Ovary (tissue), 9 donors: ENCODE measurements around the gene GTPBP3. TPM values are rescaled to one million over a fixed set of nuclear protein-coding genes. Genes with fewer than 3 reads are reported as not detected.

Experiments used
- DNase-seq, 5 donors: peaks; one replicate each; pipeline ENCODE4 v3.0.0-alpha.2; 2019 to 2020
- H3K27ac ChIP-seq, 2 donors: fragments of 200-600 bp; one replicate each; pipeline versions ENCODE4 v1.5.1 to v1.8.0; 2019 to 2022
- H3K27me3 ChIP-seq: fragments of 200-600 bp; one replicate; pipeline ENCODE4 v1.8.0; 2022
- H3K36me3 ChIP-seq: fragments of 200-600 bp; sonication (generic); one replicate; pipeline ENCODE4 v1.5.1; 2019
- H3K4me1 ChIP-seq: one replicate; pipeline ENCODE4 v1.8.1; 2013; ENCODE audit warnings: mild to moderate bottlenecking, moderate library complexity; ENCODE audit not compliant: insufficient read depth
- H3K4me3 ChIP-seq: fragments of 200-600 bp; sonication (generic); one replicate; pipeline ENCODE4 v1.5.1; 2017
- H3K9me3 ChIP-seq, 2 donors: fragments of 200-600 bp in 1 of 2; sonication (generic) in 1 of 2; one replicate each; pipeline versions ENCODE4 v1.5.1 to v1.8.1; 2013 to 2019; ENCODE audit warnings: mild to moderate bottlenecking in 1 of 2, moderate library complexity in 1 of 2
- CTCF ChIP-seq, 3 donors: fragments of 450-650 bp in 2 of 3; fragments of 200-600 bp in 1 of 3; IDR thresholded peaks; one replicate each; pipeline versions ENCODE4 v1.5.1 to v1.8.0; 2016 to 2022; ENCODE audit warnings: antibody characterized with exemption in 3 of 3, mild to moderate bottlenecking in 1 of 3
- EP300 ChIP-seq: sonication (generic); formaldehyde crosslinking; IDR thresholded peaks from one replicate; pipeline ENCODE4 v1.6.1; 2017; ENCODE audit warnings: antibody characterized with exemption
- POLR2A ChIP-seq: fragments of 450-650 bp; IDR thresholded peaks from one replicate; pipeline ENCODE4 v1.6.1; 2017; ENCODE audit warnings: antibody characterized with exemption, mild to moderate bottlenecking, moderate library complexity
- WGBS, 3 donors: extraction: QIAGEN DNeasy Blood & Tissue Kit in 1 of 3; methylation state at CpG; one replicate each; pipeline versions ENCODE4 v1.1.5 to v1.1.7; 2013 to 2017; 5-methylcytosine and 5-hydroxymethylcytosine counted together
- intact Hi-C, 4 donors: fragments of 100-400 bp; cut with DNase I; formaldehyde crosslinking; loops; one replicate each; pipeline versions ENCODE4 v1.11.0 to v1.15.1; 2022 to 2023
- polyA plus RNA-seq, 2 donors: library from polyadenylated mRNA; stranded (reverse); fragments of 200-250 nt in 1 of 2; fragments of 350-450 nt in 1 of 2; fragmentation: Illumina TruSeq in 1 of 2; extraction: RNeasy Lipid Tissue Mini Kit (QIAGEN cat#74804) in 1 of 2; gene quantifications; one replicate each; pipeline ENCODE4 v1.2.3, GENCODE V29; 2013 to 2014
- total RNA-seq, 7 donors: library from RNA; depleted of rRNA in 2 of 7; stranded (reverse); fragments of >200 nt in 2 of 7; fragmentation: NEBNext Ultra II Directional in 3 of 7; extraction: Animal tissue kit (Norgen Biotek cat#: 25700) in 3 of 7; gene quantifications; one replicate each; pipeline versions ENCODE4 v1.1.0 to v1.2.4, GENCODE V29; 2016 to 2023
- donor health status: DM: no; HTN: no; CAD: no; lungs with moderate emphysema.
- donor health status: DM: no; HTN: no; CAD: no.
- donor health status: Bipolar disorder and iron deficiency.
- donor health status: DM: yes; HTN: yes; CAD: no.
- donor health status: DM: no; HTN: no; CAD: no.
- donor health status: DM: yes; HTN: yes; CAD: no.

Gene GTPBP3
- total and polyA plus RNA-seq, 9 donors: 4.5 to 22.9 (median 16.9) TPM

GRCh38 chr19:17329366-17330261 is 7.7 kb upstream of the GTPBP3 start:
- DNase-seq: no peak
- Histone ChIP-seq H3K27ac (no peak overlapping the region), H3K9me3 (no peaks in the 10 kb centered on the region), H3K36me3 (no peaks in the 10 kb centered on the region), H3K4me3 (no peak overlapping the region), H3K4me1 (peaks cover 4% of the 10 kb centered on the region), H3K27me3 (no peaks in the 10 kb centered on the region)
- no peak for TF ChIP-seq POLR2A
- TF ChIP-seq EP300: no peak
- TF ChIP-seq CTCF (IDR thresholded peaks at IDR 0.05): no peak
- intact Hi-C loops: no loop called here
- WGBS, 3 donors: 66 to 75% (median 73%) methylated on average over 47 to 51 of the region's 51 CpGs

DNA sequence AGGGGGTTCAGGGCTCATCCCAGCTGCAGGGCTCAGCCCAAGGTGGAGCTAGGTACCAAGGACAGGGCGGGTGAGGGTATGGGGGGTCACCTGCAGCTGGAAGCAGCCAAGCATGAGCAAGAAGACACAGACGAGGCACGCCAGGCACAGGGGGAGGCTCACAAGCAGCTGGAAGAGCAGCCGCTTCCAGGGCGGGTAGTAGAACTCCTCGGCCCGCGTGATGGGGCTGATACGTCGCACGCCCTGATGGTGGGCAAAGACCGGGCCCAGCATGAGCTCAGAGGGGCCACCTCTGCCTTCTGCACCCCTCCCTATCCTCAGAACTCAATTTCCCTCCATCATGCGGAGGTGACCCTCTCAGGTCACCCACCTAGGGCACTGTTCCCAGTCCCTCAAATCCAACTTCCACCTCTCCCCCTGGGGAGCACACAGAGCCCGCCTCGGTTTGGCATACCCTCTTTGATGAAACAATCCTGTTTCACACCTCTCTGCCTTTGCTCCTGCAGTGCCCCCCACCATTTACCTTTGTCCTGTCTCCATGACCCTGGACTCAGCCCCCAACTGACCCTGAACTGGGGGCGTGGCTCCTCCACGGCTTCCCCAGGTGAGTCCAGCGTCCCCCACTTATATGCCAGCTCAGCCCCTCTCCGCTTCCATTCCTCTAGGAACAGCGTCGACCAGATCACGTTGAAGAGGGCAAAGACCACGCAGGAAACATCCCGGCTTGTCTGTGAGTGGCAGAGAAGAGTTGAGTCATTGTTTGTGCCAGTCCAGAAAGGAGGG is 6.9 kb upstream of the GTPBP3 start:
- no peaks in the 10 kb centered on the region for H3K36me3 ChIP-seq
- H3K27ac ChIP-seq: no peak overlapping the region
- DNase-seq: no peak
- 89 to 93% (median 92%) methylated on average over 24 of the region's 24 CpGs for WGBS, 3 donors
- TF ChIP-seq POLR2A (no peak), CTCF (IDR thresholded peaks at IDR 0.05) (no peak), EP300 (no peak)
- H3K9me3 ChIP-seq: no peaks in the 10 kb centered on the region
- H3K27me3 ChIP-seq: no peaks in the 10 kb centered on the region
- no peak overlapping the region for H3K4me3 ChIP-seq
- H3K4me1 ChIP-seq: peaks cover 7% of the 10 kb centered on the region
- intact Hi-C loops: no loop called here

- Histone ChIP-seq H3K27me3 (no peaks in the 10 kb centered on the region), H3K4me1 (peaks cover 7% of the 10 kb centered on the region), H3K9me3 (no peaks in the 10 kb centered on the region), H3K36me3 (no peaks in the 10 kb centered on the region), H3K27ac (no peak overlapping the region), H3K4me3 (no peak overlapping the region)
- WGBS, 3 donors: 81 to 87% (median 86%) methylated on average over 13 of the region's 13 CpGs
- intact Hi-C loops: no loop called here
- TF ChIP-seq CTCF (IDR thresholded peaks at IDR 0.05): no peak
- no peak for TF ChIP-seq EP300
- no peak for TF ChIP-seq POLR2A
- DNase-seq: no peak
Observed at GRCh38 chr19:17331045-17331558, 6.3 kb upstream of the GTPBP3 start.

GRCh38 chr19:17332360-17332676 is 5.0 kb upstream of the GTPBP3 start:
- H3K9me3 ChIP-seq: no peaks in the 10 kb centered on the region
- no peak overlapping the region for H3K27ac ChIP-seq
- peaks cover 7% of the 10 kb centered on the region for H3K4me1 ChIP-seq
- DNase-seq: no peak
- intact Hi-C loops: no loop called here
- TF ChIP-seq POLR2A: no peak
- no peak for TF ChIP-seq CTCF (IDR thresholded peaks at IDR 0.05)
- no peak for TF ChIP-seq EP300
- H3K36me3 ChIP-seq: no peaks in the 10 kb centered on the region
- no peaks in the 10 kb centered on the region for H3K27me3 ChIP-seq
- 87 to 88% (median 87%) methylated on average over 8 of the region's 8 CpGs for WGBS, 3 donors
- no peak overlapping the region for H3K4me3 ChIP-seq
